GM12801 (cell line): ENCODE results near the gene SAMD4A.

Experiments
- CTCF ChIP-seq: IDR thresholded peaks from one replicate; pipeline ENCODE4 v1.5.1; 2011; ENCODE audit warnings: control low read depth; ENCODE audit not compliant: insufficient read length; ENCODE audit errors: extremely low read depth

Gene SAMD4A

GRCh38 chr14:54589843-54590242 lies 22.9 kb downstream of the SAMD4A start:
- no peak for TF ChIP-seq CTCF

- no peak for TF ChIP-seq CTCF
Observed at GRCh38 chr14:54590481-54590880, 23.6 kb downstream of the SAMD4A start.

- no peak for TF ChIP-seq CTCF
Observed at GRCh38 chr14:54591461-54591860, 24.5 kb downstream of the SAMD4A start.

GRCh38 chr14:54591866-54592265 lies 24.9 kb downstream of the SAMD4A start:
- TF ChIP-seq CTCF = no peak

- TF ChIP-seq CTCF = no peak
Observed at GRCh38 chr14:54593860-54594259, 26.9 kb downstream of the SAMD4A start.

GRCh38 chr14:54594537-54594936 lies 27.6 kb downstream of the SAMD4A start:
- TF ChIP-seq CTCF = no peak

- TF ChIP-seq CTCF = no peak
Observed at GRCh38 chr14:54597795-54598443, 31.0 kb downstream of the SAMD4A start.
